Esophagus squamous epithelium (tissue), 5 donors: Measurements from ENCODE around the gene ST7. TPM values are rescaled to one million over a fixed set of nuclear protein-coding genes. Genes with fewer than 3 reads are reported as not detected.

Source experiments
- DNase-seq: peaks from one replicate; lab custom pipeline; 2025; lab: John Stamatoyannopoulos, UW
- H3K27ac ChIP-seq, 4 donors: fragments of 200-600 bp; sonication (generic); one replicate each; pipeline ENCODE4 v1.5.1; 2016 to 2019; ENCODE audit warnings: mild to moderate bottlenecking in 1 of 4
- H3K27me3 ChIP-seq, 4 donors: fragments of 200-600 bp; sonication (generic); 1 replicate in 3 of 4; 2 replicates in 1 of 4; pipeline versions ENCODE4 v1.5.1 to v1.6.0; 2017 to 2021; ENCODE audit warnings: antibody characterized with exemption in 1 of 4
- H3K36me3 ChIP-seq, 3 donors: fragments of 200-600 bp; sonication (generic); one replicate each; pipeline ENCODE4 v1.5.1; 2016 to 2019
- H3K4me1 ChIP-seq, 3 donors: fragments of 200-600 bp; sonication (generic); one replicate each; pipeline ENCODE4 v1.5.1; 2017 to 2019
- H3K4me3 ChIP-seq, 4 donors: fragments of 200-600 bp; sonication (generic); 1 replicate in 3 of 4; 2 replicates in 1 of 4; pipeline ENCODE4 v1.5.1; 2016 to 2019; ENCODE audit warnings: mild to moderate bottlenecking in 2 of 4, moderate library complexity in 1 of 4
- H3K9me3 ChIP-seq, 3 donors: fragments of 200-600 bp; sonication (generic); one replicate each; pipeline ENCODE4 v1.5.1; 2016 to 2019
- POLR2A ChIP-seq, 4 donors: fragments of 450-650 bp; IDR thresholded peaks; one replicate each; pipeline ENCODE4 v1.6.1; 2017; ENCODE audit warnings: antibody characterized with exemption in 4 of 4, mild to moderate bottlenecking in 4 of 4, moderate library complexity in 3 of 4
- WGBS, 2 donors: methylation state at CpG; one replicate each; pipeline ENCODE4 v1.1.5; 2018; 5-methylcytosine and 5-hydroxymethylcytosine counted together
- intact Hi-C: fragments of 100-400 bp; cut with DNase I; formaldehyde crosslinking; loops from one replicate; pipeline ENCODE4 v1.15.0; 2022
- total RNA-seq, 4 donors: library from RNA; depleted of rRNA; stranded (reverse); fragments of >200 nt; gene quantifications; one replicate each; pipeline ENCODE4 v1.1.0, GENCODE V29; 2016
- TF ChIP-seq, protein P1 (sequence below), 6 experiments: fragments of 450-650 bp in 4 of 6; fragments of 200-600 bp in 2 of 6; sonication (generic) in 2 of 6; IDR thresholded peaks; one replicate each; pipeline ENCODE4 v1.5.1; 2016 to 2019; ENCODE audit warnings: antibody characterized with exemption in 6 of 6, mild to moderate bottlenecking in 4 of 6, moderate library complexity in 4 of 6
- donor health status: DM: yes; HTN: yes; CAD: no.

Gene ST7
- total RNA-seq, 4 donors from 2014 or later: 12.9 to 18.0 (median 15.3) TPM

DNA sequence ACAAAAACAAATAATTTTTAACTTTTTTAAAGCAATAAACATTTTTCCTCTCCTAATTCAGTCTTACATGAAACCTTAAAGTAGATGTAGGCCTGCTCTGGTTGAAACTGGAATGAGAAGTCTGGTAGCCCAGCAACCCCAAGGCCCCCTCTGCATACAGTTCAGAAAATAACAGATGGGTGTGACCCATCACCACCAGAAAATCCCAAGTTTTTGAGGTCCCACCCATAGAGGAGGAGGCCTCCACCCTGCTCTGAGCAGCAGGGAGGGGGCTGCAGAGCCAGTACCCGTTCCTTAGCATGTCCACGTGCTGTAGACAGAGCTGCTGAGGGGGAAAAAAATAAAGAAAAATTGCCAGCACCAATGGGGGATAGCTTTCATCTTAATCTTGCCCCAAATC lies 246.8 kb downstream of the ST7 start:
- Histone ChIP-seq H3K27ac (no peak overlapping the region), H3K4me3 (no peak overlapping the region), H3K36me3 (peaks cover 0 to 16% (median 0%) of the 10 kb centered on the region in 3 donors), H3K27me3 (no peaks in the 10 kb centered on the region), H3K9me3 (no peaks in the 10 kb centered on the region), H3K4me1 (no peaks in the 10 kb centered on the region)
- 77 to 89% methylated on average over 1 to 2 of the region's 2 CpGs for WGBS, 2 donors
- no peak for DNase-seq
- intact Hi-C loops: no loop called here
- TF ChIP-seq, protein P1, sequence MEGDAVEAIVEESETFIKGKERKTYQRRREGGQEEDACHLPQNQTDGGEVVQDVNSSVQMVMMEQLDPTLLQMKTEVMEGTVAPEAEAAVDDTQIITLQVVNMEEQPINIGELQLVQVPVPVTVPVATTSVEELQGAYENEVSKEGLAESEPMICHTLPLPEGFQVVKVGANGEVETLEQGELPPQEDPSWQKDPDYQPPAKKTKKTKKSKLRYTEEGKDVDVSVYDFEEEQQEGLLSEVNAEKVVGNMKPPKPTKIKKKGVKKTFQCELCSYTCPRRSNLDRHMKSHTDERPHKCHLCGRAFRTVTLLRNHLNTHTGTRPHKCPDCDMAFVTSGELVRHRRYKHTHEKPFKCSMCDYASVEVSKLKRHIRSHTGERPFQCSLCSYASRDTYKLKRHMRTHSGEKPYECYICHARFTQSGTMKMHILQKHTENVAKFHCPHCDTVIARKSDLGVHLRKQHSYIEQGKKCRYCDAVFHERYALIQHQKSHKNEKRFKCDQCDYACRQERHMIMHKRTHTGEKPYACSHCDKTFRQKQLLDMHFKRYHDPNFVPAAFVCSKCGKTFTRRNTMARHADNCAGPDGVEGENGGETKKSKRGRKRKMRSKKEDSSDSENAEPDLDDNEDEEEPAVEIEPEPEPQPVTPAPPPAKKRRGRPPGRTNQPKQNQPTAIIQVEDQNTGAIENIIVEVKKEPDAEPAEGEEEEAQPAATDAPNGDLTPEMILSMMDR (IDR thresholded peaks at IDR 0.05): no peak
- no peak for TF ChIP-seq POLR2A (IDR thresholded peaks at IDR 0.05)

DNA sequence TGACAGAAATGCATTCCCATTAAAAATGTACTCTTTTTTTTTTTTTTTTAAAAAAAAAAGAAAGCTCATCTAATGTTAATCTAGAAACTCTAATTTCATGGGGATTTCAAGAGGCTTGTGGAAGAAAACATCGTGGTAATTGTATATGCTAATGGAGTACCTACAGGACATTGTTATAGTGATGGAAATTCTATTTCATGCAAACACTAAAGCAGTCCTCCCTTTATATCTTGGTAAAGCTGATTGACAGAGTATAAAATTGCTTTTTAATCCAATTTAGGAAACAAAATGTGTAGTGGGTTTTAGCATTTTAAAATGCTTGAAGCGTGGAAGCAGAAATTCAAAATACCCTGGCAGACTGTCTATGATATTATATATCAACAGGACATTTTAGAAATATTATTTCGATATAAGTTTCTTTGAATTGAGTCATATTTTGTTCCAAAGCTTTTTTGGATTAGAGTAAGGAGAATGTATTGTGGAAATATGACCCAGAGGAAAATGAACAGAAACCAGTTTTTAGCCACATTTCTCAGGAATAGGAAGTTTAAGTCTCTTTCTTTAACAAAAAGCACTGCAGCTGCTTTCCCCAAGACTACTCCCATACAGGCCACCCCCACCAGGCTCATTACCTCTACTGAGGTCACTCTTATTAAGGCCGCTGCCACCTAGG lies 247.6 kb downstream of the ST7 start:
- Histone ChIP-seq H3K4me1 (no peaks in the 10 kb centered on the region), H3K4me3 (no peak overlapping the region), H3K27me3 (no peaks in the 10 kb centered on the region), H3K27ac (no peak overlapping the region), H3K36me3 (peaks cover 0 to 16% (median 0%) of the 10 kb centered on the region in 3 donors), H3K9me3 (no peaks in the 10 kb centered on the region)
- TF ChIP-seq, protein P1 (IDR thresholded peaks at IDR 0.05): no peak
- TF ChIP-seq POLR2A (IDR thresholded peaks at IDR 0.05): no peak
- no peak for DNase-seq
- intact Hi-C loops: no loop called here
- WGBS, 2 donors: 89 to 96% methylated on average over 4 of the region's 4 CpGs

DNA sequence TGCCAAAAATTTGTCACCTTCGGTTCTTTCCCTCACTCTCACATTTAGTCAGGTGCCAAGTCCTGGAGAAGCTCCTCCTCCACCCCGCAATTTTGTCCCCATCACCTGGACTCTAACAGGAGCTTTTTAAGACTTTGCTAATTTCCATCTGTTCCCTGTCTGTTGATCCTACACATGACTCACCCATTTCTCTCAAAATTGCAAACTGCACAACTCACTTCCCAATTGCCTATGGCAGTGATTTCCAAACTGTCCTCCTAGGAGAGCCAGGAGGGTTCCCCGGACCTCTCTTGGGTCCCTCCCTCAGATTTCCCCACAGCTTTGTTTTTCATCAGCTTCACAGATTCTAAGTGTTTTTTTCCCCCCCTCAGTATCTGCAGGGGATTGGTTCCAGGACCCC lies 249.2 kb downstream of the ST7 start:
- no peak overlapping the region for H3K27ac ChIP-seq
- no peaks in the 10 kb centered on the region for H3K4me1 ChIP-seq
- TF ChIP-seq POLR2A (IDR thresholded peaks at IDR 0.05): no peak
- TF ChIP-seq, protein P1 (IDR thresholded peaks at IDR 0.05): no peak
- no peak for DNase-seq
- H3K27me3 ChIP-seq: no peaks in the 10 kb centered on the region
- 43 to 62% methylated on average over 3 of the region's 3 CpGs for WGBS, 2 donors
- H3K36me3 ChIP-seq: peaks cover 0 to 16% (median 0%) of the 10 kb centered on the region in 3 donors
- intact Hi-C loops: no loop called here
- no peaks in the 10 kb centered on the region for H3K9me3 ChIP-seq
- H3K4me3 ChIP-seq: no peak overlapping the region

DNA sequence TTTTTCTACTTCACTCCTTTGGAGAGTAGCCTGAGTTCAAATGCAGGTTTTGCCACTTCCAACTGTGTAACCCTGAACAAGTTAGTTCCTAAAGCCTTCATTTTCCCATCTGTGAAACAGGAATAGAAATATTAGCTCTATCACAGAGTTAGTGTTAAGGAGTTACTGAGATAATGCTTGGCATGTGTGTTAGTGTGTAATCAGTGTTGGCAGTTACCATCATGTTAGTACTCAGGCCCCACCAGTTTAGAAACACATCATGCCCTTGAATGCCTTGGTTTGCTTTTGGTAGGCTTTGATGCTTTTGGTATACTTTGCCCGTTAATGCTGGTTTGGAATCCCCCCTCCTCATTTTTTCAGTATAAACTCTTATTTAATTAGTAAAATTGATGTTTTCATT lies 249.9 kb downstream of the ST7 start:
- peaks cover 0 to 11% (median 0%) of the 10 kb centered on the region in 3 donors for H3K36me3 ChIP-seq
- WGBS, 2 donors: 70 to 87% methylated on average over 1 of the region's 1 CpG
- H3K27me3 ChIP-seq: no peaks in the 10 kb centered on the region
- H3K4me1 ChIP-seq: no peaks in the 10 kb centered on the region
- TF ChIP-seq, protein P1 (IDR thresholded peaks at IDR 0.05): no peak
- TF ChIP-seq POLR2A (IDR thresholded peaks at IDR 0.05): no peak
- H3K9me3 ChIP-seq: no peaks in the 10 kb centered on the region
- intact Hi-C loops: no loop called here
- no peak overlapping the region for H3K27ac ChIP-seq
- DNase-seq: no peak
- H3K4me3 ChIP-seq: no peak overlapping the region

DNA sequence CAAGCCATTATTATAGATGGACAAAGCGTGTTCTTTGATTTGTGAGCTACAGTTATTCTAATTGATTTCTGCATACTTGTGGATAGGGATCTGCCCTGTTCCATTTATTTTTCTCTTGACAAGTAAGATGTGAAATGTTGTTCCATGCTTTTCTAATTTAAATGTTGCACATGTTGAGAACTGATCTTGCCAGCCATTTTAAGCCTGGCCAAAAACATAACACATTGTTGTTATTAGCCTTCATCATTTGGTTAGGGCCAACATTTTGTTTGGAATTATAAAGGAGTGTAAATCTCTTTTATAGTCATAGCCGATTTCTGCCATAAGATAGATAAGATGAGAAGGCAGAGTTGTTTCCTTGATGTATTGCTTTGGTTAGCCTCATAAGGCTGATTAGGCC lies 252.6 kb downstream of the ST7 start:
- TF ChIP-seq POLR2A (IDR thresholded peaks at IDR 0.05): no peak
- TF ChIP-seq, protein P1 (IDR thresholded peaks at IDR 0.05): no peak
- Histone ChIP-seq H3K4me3 (no peak overlapping the region), H3K36me3 (peaks cover 0 to 13% (median 5%) of the 10 kb centered on the region in 3 donors), H3K27me3 (no peaks in the 10 kb centered on the region), H3K27ac (no peak overlapping the region), H3K4me1 (no peaks in the 10 kb centered on the region), H3K9me3 (no peaks in the 10 kb centered on the region)
- DNase-seq: no peak
- WGBS, 2 donors: 68 to 84% methylated on average over 2 of the region's 2 CpGs
- intact Hi-C loops: no loop called here
